Measurements from ENCODE around the gene VPS9D1. TPM values are rescaled to one million over a fixed set of nuclear protein-coding genes. Genes with fewer than 3 reads are reported as not detected.

Gene VPS9D1
- total RNA-seq, 1 experiment from 2014 or later = 4.2 TPM

- TF ChIP-seq STAT6 (CRISPR knock-in tag; conservative IDR thresholded peaks at IDR 0.05; ENCODE audit: low read depth) (no peak), ZNF671 (CRISPR knock-in tag; IDR thresholded peaks at IDR 0.05) (no peak), CREB1 (CRISPR knock-in tag; IDR thresholded peaks at IDR 0.05) (no peak), GTF2I (CRISPR knock-in tag; conservative IDR thresholded peaks at IDR 0.05) (no peak), ZNF425 (CRISPR knock-in tag; conservative IDR thresholded peaks at IDR 0.05) (no peak), CBFB (CRISPR knock-in tag; IDR thresholded peaks at IDR 0.05; ENCODE audit: low read depth) (no peak), OVOL2 (CRISPR knock-in tag; IDR thresholded peaks at IDR 0.05; ENCODE audit: borderline replicate concordance) (no peak), ZNF532 (CRISPR knock-in tag; IDR thresholded peaks at IDR 0.05; ENCODE audit: borderline replicate concordance) (no peak), FOXK1 (CRISPR knock-in tag; IDR thresholded peaks at IDR 0.05) (peak; percentile 66), ARID4B (CRISPR knock-in tag; IDR thresholded peaks at IDR 0.05; ENCODE audit: borderline replicate concordance) (peak; percentile 94), AFF4 (CRISPR knock-in tag; IDR thresholded peaks at IDR 0.05; ENCODE audit: borderline replicate concordance) (no peak), E2F4 (CRISPR knock-in tag; IDR thresholded peaks at IDR 0.05; ENCODE audit: borderline replicate concordance, low read depth) (peak; percentile 34; the same call in 1 of the 2 replicates), SP1 (CRISPR knock-in tag; conservative IDR thresholded peaks at IDR 0.05) (peak; percentile 76), SMAD4 (CRISPR knock-in tag; IDR thresholded peaks at IDR 0.05) (no peak; the same call in 1 of the 2 replicates), ZBTB43 (CRISPR knock-in tag; IDR thresholded peaks at IDR 0.05) (no peak), MYBL2 (CRISPR knock-in tag; IDR thresholded peaks at IDR 0.05) (0 out of 2 replicates have a peak, but pooled peaks have one; percentile 29), NFYB (CRISPR knock-in tag; conservative IDR thresholded peaks at IDR 0.05; ENCODE audit: low read depth) (no peak)
Measured at GRCh38 chr16:89657442-89658220, 63.1 kb downstream of the VPS9D1 start, which contains the start of the genes CHMP1A and SPATA33 (continued).

Data from WTC11 (cell line).